GM21786 (cell line): Measurements from ENCODE around the gene DENND2A.
"Not testable (repeated sequence)": the region's sequence is repeated elsewhere in the genome, so short reads cannot be mapped to it uniquely, and the experiment has no call there.

ENCODE experiments used
- ATAC-seq: cut with Tn5 transposase; IDR thresholded peaks from one replicate; pipeline ENCODE4 v1.9.1; 2021; ENCODE audit not compliant: unreplicated experiment

The DENND2A gene

DNA sequence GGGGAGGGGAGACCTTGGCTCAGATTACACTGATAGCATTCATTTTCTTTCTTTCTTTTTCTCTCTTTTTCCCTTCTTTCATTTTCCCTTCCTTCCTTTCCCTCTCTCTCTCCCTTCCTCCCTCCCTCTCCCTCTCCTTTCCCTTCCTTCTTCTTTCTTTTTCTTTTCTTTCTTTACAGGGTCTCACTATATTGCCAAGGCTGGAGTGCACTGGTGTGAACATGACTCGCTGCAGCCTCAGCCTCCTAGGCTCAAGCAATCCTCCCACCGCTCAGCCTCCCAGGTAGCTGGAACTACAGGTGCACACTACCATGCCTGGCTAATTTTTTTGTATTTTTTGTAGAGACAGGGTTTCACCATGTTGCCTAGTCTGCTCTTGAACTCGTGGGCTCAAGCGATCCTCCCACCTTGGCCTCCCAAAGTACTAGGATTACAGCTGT lies 88.4 kb downstream of the DENND2A start:
- ATAC-seq: no peak

DNA sequence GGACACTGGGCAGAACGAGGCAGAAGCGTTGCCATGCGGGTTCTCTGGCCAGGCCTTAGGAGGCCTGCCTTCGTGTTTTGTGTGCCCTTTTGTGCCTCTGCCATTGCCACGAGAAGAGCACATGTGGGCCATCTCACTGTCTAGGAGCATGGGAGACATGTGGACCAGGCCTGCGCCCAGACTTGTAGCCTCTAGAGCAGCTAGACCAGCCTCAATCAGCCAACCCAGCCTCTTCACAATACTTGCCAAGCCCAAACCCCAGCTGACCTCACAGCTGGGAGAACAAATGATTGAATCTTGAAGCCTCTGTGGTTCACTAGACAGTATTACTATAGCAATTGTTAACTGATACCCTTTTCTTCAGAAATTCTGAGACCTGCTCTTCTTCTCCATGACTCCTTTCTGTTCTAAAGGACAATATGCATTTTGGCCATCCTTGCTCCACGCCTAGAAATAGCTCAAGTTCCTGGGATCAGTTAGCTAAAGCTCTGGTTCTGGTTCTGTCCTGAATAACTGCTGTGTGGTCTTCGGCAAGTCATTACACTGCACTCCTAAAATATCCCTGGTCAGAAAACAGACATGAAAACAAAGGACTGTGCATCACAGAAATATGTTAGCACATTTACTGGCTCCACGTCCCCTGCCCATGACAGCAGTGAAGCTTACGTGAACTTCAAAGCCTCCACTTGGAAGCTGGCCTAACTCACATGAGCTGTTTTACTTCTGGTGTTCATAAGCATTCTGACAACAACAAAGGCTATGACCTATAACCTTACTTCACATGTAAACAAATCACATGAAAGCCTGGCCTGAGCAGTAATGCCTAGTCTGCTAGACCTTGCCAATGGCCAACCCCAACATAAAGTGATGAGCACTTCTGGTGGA lies 89.0 kb downstream of the DENND2A start:
- no peak for ATAC-seq

DNA sequence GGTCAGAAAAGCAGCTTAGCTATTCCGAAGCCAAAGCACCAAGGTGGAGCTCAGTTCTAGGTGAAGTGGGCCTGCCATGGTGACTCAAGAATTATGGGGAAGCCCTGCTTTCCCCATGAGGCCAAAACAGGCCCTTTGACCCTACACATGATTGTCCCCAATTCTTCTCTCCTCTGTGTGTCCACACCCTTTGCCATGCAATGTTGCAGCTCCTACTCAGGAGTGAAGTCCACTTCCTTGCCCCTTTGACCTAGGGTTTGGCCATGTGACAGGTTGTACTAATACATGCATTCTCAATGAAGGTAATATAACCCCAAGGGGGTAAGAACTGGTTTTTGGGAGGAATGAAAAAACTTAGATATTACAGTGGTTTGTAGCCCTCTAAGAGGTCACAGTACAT lies 93.7 kb downstream of the DENND2A start:
- no peak for ATAC-seq

GRCh38 chr7:140544388-140544826 lies 96.2 kb downstream of the DENND2A start:
- ATAC-seq: no peak

DNA sequence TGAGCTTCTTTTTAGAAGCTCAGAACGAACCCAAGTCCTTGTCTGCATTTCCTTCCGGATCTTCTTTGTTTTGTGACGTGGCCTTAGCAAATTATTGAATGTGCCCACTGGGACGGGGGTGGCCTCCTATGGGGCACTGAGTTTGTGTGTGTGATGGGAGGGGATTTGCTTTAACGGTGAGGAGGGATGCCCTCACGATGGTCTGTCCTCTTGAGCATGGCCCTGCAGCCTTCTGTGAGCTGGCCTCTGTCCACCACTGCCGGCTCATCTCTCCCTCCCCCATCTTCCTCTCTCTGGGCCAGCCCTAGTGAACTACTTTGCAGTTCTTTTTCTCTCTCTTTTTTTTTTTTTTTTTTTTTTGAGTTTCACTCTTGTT lies 98.4 kb downstream of the DENND2A start:
- ATAC-seq: no peak

GRCh38 chr7:140541513-140542227 lies 98.9 kb downstream of the DENND2A start:
- no peak for ATAC-seq

DNA sequence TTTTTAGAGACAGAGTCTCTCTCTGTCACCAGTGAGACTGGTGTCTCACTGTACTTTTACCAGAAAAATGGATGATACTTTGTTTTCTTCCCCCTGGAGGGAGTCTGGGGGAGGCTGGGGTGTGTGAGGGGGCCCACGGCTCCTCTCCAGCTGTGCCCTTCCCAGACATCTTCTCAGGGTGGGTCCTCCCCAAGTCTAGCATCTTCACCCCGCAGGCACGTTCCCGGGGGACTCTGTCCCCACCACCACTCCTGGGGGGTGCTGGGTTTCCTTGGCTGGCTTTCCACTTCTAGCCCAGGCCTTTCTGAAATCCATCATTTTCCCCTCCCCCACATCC lies 99.5 kb downstream of the DENND2A start:
- no peak for ATAC-seq

GRCh38 chr7:140540136-140540777 lies 100.4 kb downstream of the DENND2A start:
- no peak for ATAC-seq

DNA sequence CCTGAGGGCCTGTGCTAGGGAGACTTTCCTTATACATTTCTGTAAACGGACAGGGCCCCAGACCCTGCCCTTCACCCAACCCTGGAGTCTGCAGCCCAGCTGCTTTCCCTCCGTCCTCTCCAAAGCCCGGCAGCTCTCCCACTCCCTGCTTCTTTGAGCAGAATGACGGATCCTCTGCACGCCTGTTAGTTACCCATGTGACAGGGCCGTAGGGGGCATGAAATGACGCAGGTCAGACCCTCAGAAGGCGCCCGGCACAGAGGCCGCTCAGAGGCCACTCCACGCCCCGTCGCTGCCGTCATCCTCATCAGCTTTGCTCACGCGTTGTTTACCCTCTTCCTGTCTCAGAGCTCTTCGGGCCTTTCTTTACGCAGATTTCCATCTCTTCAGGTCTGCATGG lies 101.2 kb downstream of the DENND2A start:
- no peak for ATAC-seq

- no peak for ATAC-seq
Measured at GRCh38 chr7:140537750-140538482, 102.7 kb downstream of the DENND2A start.

DNA sequence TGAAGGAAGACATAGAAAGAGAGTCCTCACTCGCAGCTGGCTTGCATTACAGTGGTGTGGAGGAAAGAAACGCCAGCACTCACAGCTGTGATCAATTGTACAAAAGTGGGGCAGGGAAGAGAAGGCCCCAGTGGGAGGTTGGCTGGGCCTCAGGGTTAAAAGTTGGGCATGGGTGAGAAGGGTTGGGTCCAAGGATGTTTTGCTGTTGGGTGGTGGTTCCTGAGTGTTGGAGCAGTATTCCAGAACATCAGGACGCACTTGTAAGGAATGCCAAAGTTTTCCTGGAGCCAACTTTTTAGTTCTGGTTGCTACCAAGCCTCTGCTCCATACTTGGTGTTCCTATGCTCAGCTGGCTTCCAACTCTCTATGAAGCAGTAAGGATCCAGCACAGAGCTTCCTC lies 105.9 kb downstream of the DENND2A start:
- no peak for ATAC-seq

- ATAC-seq: no peak
Measured at GRCh38 chr7:140533394-140533872, 107.2 kb downstream of the DENND2A start.

DNA sequence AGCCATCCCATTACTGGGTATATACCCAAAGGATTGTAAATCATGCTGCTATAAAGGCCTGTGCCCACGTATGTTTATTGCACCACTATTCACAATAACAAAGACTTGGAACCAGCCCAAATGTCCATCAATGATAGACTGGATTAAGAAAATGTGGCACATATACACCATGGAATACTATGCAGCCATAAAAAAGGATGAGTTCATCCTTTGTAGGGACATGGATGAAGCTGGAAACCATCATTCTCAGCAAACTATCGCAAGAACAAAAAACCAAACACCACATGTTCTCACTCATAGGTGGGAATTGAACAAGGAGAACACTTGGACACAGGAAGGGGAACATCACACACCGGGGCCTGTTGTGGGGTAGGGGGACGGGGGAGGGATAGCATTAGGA lies 111.2 kb downstream of the DENND2A start:
- ATAC-seq: not testable (repeated sequence)

DNA sequence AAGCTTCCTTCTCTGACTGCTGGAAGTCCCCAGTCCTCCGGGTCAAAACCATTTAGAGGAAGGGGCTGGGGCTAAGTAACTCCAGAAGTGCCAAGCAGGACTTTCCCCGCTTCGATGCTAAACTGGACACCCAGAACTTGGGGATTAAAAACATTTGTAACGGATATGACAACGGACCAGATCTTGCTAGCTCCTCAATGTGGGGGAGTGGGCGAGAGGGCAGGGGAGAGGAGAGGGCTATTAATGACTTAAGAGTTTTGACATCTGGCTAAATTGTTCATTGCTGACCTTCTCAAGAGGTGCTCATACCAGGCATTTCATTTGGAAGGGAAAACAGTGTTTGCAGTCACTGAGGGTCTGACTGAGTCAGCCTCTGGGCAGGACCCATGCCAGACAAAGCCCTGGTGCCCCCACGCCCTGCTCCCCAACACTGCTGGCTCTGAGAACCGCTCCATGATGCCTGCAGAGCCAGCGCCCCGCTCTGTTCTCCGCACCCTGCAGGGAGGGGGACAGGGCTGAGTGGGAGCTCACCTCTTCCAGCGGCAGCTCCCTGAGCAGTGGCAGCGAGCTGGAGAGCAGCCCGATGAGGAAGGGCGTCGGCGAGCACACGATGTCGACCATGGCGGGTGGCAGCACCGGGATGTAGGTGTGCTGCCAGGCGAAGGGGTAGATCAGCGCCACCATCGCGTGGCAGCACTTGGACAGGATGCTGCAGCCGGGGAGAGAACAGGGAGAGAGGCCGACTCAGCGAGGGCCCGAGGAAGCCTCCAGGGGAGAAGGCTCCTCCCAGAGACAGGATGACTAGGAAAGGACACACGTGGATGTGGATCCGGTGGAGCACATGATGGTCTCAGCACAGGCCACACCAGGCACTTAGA lies 113.6 kb downstream of the DENND2A start:
- no peak for ATAC-seq

DNA sequence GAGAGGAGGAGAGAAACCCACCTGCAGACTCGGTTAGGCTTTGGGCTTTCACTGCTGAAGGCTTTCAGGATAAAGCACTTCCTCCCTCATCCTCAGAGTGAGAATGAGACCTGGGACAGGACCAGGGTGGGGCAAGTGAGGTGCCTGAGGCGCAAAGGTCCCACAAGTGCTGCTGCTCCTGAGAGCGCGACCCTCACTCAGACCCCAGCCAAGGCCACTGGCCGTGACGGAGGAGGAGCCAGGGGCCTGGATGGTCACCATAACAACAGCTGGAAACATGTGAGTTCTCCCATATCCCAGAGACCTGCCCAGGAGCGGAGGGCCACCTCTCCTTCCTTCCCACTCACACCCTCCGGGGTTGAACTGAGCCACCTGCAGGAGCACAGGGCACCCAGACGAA lies 114.4 kb downstream of the DENND2A start:
- no peak for ATAC-seq

DNA sequence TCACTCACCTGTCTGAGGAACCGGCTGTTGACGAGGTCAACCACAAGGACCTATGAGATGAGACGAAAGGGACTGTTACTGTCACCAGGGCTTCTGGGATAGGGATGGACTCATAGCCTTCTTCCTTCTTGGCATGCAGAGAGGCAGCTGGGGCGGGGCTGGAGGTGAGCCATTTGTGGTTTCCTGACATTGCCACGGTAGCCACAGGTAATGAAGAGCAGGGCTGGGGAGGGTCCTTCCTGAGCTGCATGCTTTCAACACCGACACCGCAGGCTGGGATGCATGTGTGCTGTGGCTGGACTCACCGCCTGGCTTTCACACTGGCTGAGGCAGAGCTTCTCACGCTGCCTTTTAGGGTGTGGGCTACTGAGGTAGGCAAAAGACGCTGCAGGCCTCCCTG lies 114.9 kb downstream of the DENND2A start:
- no peak for ATAC-seq

- ATAC-seq: no peak
Measured at GRCh38 chr7:140521421-140521820, 119.2 kb downstream of the DENND2A start.

GRCh38 chr7:140519007-140519399 lies 121.6 kb downstream of the DENND2A start:
- no peak for ATAC-seq

DNA sequence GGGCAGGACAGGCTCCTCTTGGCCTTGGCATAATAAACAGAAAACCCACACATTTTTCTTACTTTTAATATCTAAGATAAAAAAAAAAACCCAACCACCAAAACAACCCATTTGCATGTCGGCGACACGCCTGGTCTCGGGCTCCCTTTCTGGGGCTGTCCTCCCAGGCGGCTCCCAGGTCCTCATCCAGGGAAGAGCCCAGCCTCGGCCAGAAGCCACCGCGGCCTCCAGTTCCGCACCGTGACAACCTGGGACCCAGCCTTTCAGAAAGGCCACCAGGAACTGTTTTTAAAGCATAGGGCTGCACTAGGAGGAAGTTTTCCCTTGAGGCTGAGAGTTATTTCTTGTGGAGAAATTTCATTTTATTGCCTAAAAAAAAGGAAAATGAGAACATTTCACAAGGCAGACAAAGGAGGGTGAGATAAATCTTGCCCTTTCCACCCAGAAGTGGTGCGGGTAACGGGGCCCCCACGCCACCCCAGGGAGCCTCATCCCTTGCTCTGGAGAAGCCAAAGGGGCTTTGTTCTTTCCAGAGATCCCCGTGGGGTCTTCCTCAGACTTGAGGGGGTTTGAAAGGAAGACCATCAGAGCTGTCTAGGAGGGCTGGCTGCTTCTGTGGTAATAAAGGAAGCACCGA lies 122.1 kb downstream of the DENND2A start:
- no peak for ATAC-seq
